GM18526 (cell line): ENCODE data around the gene ARHGEF25.

Source experiments
- POLR2A ChIP-seq: IDR thresholded peaks from 3 replicates; pipeline ENCODE4 v1.6.1; 2011; ENCODE audit not compliant: insufficient read length; ENCODE audit errors: extremely low read depth

ARHGEF25 gene

GRCh38 chr12:57581802-57582201, 29.4 kb upstream of the ARHGEF25 start:
- no peak for TF ChIP-seq POLR2A

GRCh38 chr12:57582440-57582839, 28.8 kb upstream of the ARHGEF25 start:
- TF ChIP-seq POLR2A = no peak

GRCh38 chr12:57583008-57583831, 28.0 kb upstream of the ARHGEF25 start:
- no peak for TF ChIP-seq POLR2A

GRCh38 chr12:57584050-57584449, 27.2 kb upstream of the ARHGEF25 start:
- TF ChIP-seq POLR2A = no peak

GRCh38 chr12:57584690-57585089, 26.5 kb upstream of the ARHGEF25 start:
- no peak for TF ChIP-seq POLR2A

GRCh38 chr12:57585156-57585555, 26.1 kb upstream of the ARHGEF25 start:
- no peak for TF ChIP-seq POLR2A

GRCh38 chr12:57586128-57586527, 25.1 kb upstream of the ARHGEF25 start:
- TF ChIP-seq POLR2A = no peak

GRCh38 chr12:57586832-57587429, 24.3 kb upstream of the ARHGEF25 start:
- TF ChIP-seq POLR2A = no peak

GRCh38 chr12:57590479-57590863, 20.8 kb upstream of the ARHGEF25 start:
- TF ChIP-seq POLR2A = no peak

- TF ChIP-seq POLR2A = peak; percentile 87
Observed at GRCh38 chr12:57590864-57591781, 20.1 kb upstream of the ARHGEF25 start, which contains the start of gene PIP4K2C. Gene PIP4K2C (plus strand): TSS chr12:57591192. CDS start chr12:57591290, 98 bp downstream.

GRCh38 chr12:57591782-57592325, 19.4 kb upstream of the ARHGEF25 start:
- no peak for TF ChIP-seq POLR2A

GRCh38 chr12:57592551-57593165, 18.6 kb upstream of the ARHGEF25 start:
- no peak for TF ChIP-seq POLR2A

GRCh38 chr12:57593187-57593586, 18.0 kb upstream of the ARHGEF25 start:
- TF ChIP-seq POLR2A = no peak

GRCh38 chr12:57600395-57600794, 10.8 kb upstream of the ARHGEF25 start:
- TF ChIP-seq POLR2A = no peak

GRCh38 chr12:57602544-57602943, 8.7 kb upstream of the ARHGEF25 start:
- TF ChIP-seq POLR2A = no peak
